Esophagus squamous epithelium (tissue), 5 donors: ENCODE results near the gene LRP11. TPM values are rescaled to one million over a fixed set of nuclear protein-coding genes. Genes with fewer than 3 reads are reported as not detected.

Source experiments
- DNase-seq: peaks from one replicate; lab custom pipeline; 2025; lab: John Stamatoyannopoulos, UW
- H3K27ac ChIP-seq, 4 donors: fragments of 200-600 bp; sonication (generic); one replicate each; pipeline ENCODE4 v1.5.1; 2016 to 2019; ENCODE audit warnings: mild to moderate bottlenecking in 1 of 4
- H3K27me3 ChIP-seq, 4 donors: fragments of 200-600 bp; sonication (generic); 1 replicate in 3 of 4; 2 replicates in 1 of 4; pipeline versions ENCODE4 v1.5.1 to v1.6.0; 2017 to 2021; ENCODE audit warnings: antibody characterized with exemption in 1 of 4
- H3K36me3 ChIP-seq, 3 donors: fragments of 200-600 bp; sonication (generic); one replicate each; pipeline ENCODE4 v1.5.1; 2016 to 2019
- H3K4me1 ChIP-seq, 3 donors: fragments of 200-600 bp; sonication (generic); one replicate each; pipeline ENCODE4 v1.5.1; 2017 to 2019
- H3K4me3 ChIP-seq, 4 donors: fragments of 200-600 bp; sonication (generic); 1 replicate in 3 of 4; 2 replicates in 1 of 4; pipeline ENCODE4 v1.5.1; 2016 to 2019; ENCODE audit warnings: mild to moderate bottlenecking in 2 of 4, moderate library complexity in 1 of 4
- H3K9me3 ChIP-seq, 3 donors: fragments of 200-600 bp; sonication (generic); one replicate each; pipeline ENCODE4 v1.5.1; 2016 to 2019
- CTCF ChIP-seq, 6 experiments: fragments of 450-650 bp in 4 of 6; fragments of 200-600 bp in 2 of 6; sonication (generic) in 2 of 6; IDR thresholded peaks; one replicate each; pipeline ENCODE4 v1.5.1; 2016 to 2019; ENCODE audit warnings: antibody characterized with exemption in 6 of 6, mild to moderate bottlenecking in 4 of 6, moderate library complexity in 4 of 6
- POLR2A ChIP-seq, 4 donors: fragments of 450-650 bp; IDR thresholded peaks; one replicate each; pipeline ENCODE4 v1.6.1; 2017; ENCODE audit warnings: antibody characterized with exemption in 4 of 4, mild to moderate bottlenecking in 4 of 4, moderate library complexity in 3 of 4
- WGBS, 2 donors: methylation state at CpG; one replicate each; pipeline ENCODE4 v1.1.5; 2018; 5-methylcytosine and 5-hydroxymethylcytosine counted together
- intact Hi-C: fragments of 100-400 bp; cut with DNase I; formaldehyde crosslinking; loops from one replicate; pipeline ENCODE4 v1.15.0; 2022
- total RNA-seq, 4 donors: library from RNA; depleted of rRNA; stranded (reverse); fragments of >200 nt; gene quantifications; one replicate each; pipeline ENCODE4 v1.1.0, GENCODE V29; 2016
- donor health status: DM: yes; HTN: yes; CAD: no.

The LRP11 gene
- total RNA-seq, 4 donors from 2014 or later: 40.2 to 74.9 (median 58.4) TPM

- Histone ChIP-seq H3K36me3 (no peaks in the 10 kb centered on the region), H3K27ac (no peak overlapping the region), H3K4me3 (no peak overlapping the region), H3K4me1 (peaks cover 0 to 3% (median 0%) of the 10 kb centered on the region in 3 donors), H3K27me3 (no peaks in the 10 kb centered on the region), H3K9me3 (no peaks in the 10 kb centered on the region)
- no peak for TF ChIP-seq CTCF (IDR thresholded peaks at IDR 0.05)
- no peak for TF ChIP-seq POLR2A (IDR thresholded peaks at IDR 0.05)
- intact Hi-C loops: no loop called here
- 67 to 86% methylated on average over 1 of the region's 1 CpG for WGBS, 2 donors
- DNase-seq: no peak
Measured at GRCh38 chr6:149872233-149872632, 8.1 kb upstream of the LRP11 start.

- Histone ChIP-seq H3K4me1 (peaks cover 0 to 3% (median 0%) of the 10 kb centered on the region in 3 donors), H3K27me3 (no peaks in the 10 kb centered on the region), H3K9me3 (no peaks in the 10 kb centered on the region), H3K27ac (no peak overlapping the region), H3K4me3 (no peak overlapping the region), H3K36me3 (no peaks in the 10 kb centered on the region)
- DNase-seq: no peak
- no peak for TF ChIP-seq POLR2A (IDR thresholded peaks at IDR 0.05)
- no peak for TF ChIP-seq CTCF (IDR thresholded peaks at IDR 0.05)
- WGBS, 2 donors: 84 to 92% methylated on average over 2 of the region's 2 CpGs
- intact Hi-C loops: no loop called here
Measured at GRCh38 chr6:149871182-149871581, 7.0 kb upstream of the LRP11 start.

- no peak for DNase-seq
- intact Hi-C loops: no loop called here
Measured at GRCh38 chr6:149869275-149869892, 5.2 kb upstream of the LRP11 start.

GRCh38 chr6:149867876-149868640, 3.9 kb upstream of the LRP11 start:
- TF ChIP-seq CTCF (IDR thresholded peaks at IDR 0.05) (no peak), POLR2A (IDR thresholded peaks at IDR 0.05) (no peak)
- H3K36me3 ChIP-seq: no peaks in the 10 kb centered on the region
- no peak for DNase-seq
- 50 to 52% methylated on average over 3 to 4 of the region's 4 CpGs for WGBS, 2 donors
- H3K4me1 ChIP-seq: peaks cover 3 to 15% (median 6%) of the 10 kb centered on the region in 3 donors
- no peak overlapping the region for H3K27ac ChIP-seq
- no peak overlapping the region for H3K4me3 ChIP-seq
- H3K27me3 ChIP-seq: no peaks in the 10 kb centered on the region
- H3K9me3 ChIP-seq: no peaks in the 10 kb centered on the region
- intact Hi-C loops: no loop called here

More at GRCh38 chr6:149869275-149869892, 5.2 kb upstream of the LRP11 start:
- Histone ChIP-seq H3K9me3 (no peaks in the 10 kb centered on the region), H3K36me3 (no peaks in the 10 kb centered on the region), H3K27me3 (no peaks in the 10 kb centered on the region), H3K4me3 (no peak overlapping the region), H3K27ac (no peak overlapping the region), H3K4me1 (peaks cover 2 to 12% (median 4%) of the 10 kb centered on the region in 3 donors)
- 67 to 86% methylated on average over 10 of the region's 10 CpGs for WGBS, 2 donors
- no peak for TF ChIP-seq CTCF (IDR thresholded peaks at IDR 0.05)
- no peak for TF ChIP-seq POLR2A (IDR thresholded peaks at IDR 0.05)
